Measurements from ENCODE around the gene TXNRD1.
"Not testable (repeated sequence)": the region's sequence is repeated elsewhere in the genome, so short reads cannot be mapped to it uniquely, and the experiment has no call there.

The TXNRD1 gene

DNA sequence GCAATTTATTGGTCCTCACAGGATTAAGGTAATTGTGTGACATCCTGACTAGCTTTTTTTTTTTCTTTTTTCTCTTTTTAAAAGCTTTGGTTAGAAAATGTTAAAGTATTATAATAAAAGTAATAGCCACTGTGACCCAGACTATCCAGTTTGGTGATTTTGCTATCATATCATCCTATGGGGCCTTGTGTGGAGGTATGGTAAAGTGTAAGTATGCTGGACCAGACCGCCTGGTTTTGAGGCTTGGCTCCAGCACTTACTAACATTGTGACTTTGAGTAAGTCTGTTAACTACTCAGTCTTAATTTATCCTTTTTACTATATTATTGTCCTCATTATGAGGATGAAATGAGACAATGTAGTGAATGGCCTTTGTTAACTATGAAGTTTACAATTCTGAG is 103.4 kb downstream of the TXNRD1 start:
- Histone ChIP-seq H3K79me2 (peaks cover under 1% of the 10 kb centered on the region), H3K27ac (no peak overlapping the region), H3K9me3 (ENCODE audit: control insufficient read depth, low read length) (no peaks in the 10 kb centered on the region), H3K36me3 (ENCODE audit: control insufficient read depth, insufficient read depth, low read length) (no peaks in the 10 kb centered on the region), H2AFZ (no peak overlapping the region), H3K4me3 (ENCODE audit: low read depth, low read length) (no peak overlapping the region), H3K27me3 (ENCODE audit: control insufficient read depth, insufficient read depth, low read length) (no peaks in the 10 kb centered on the region), H3K4me2 (ENCODE audit: low read length) (no peak overlapping the region), H3K4me1 (no peaks in the 10 kb centered on the region), H3K9ac (no peak overlapping the region)
- TF ChIP-seq, protein P1, sequence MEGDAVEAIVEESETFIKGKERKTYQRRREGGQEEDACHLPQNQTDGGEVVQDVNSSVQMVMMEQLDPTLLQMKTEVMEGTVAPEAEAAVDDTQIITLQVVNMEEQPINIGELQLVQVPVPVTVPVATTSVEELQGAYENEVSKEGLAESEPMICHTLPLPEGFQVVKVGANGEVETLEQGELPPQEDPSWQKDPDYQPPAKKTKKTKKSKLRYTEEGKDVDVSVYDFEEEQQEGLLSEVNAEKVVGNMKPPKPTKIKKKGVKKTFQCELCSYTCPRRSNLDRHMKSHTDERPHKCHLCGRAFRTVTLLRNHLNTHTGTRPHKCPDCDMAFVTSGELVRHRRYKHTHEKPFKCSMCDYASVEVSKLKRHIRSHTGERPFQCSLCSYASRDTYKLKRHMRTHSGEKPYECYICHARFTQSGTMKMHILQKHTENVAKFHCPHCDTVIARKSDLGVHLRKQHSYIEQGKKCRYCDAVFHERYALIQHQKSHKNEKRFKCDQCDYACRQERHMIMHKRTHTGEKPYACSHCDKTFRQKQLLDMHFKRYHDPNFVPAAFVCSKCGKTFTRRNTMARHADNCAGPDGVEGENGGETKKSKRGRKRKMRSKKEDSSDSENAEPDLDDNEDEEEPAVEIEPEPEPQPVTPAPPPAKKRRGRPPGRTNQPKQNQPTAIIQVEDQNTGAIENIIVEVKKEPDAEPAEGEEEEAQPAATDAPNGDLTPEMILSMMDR (IDR thresholded peaks at IDR 0.05) = no peak

DNA sequence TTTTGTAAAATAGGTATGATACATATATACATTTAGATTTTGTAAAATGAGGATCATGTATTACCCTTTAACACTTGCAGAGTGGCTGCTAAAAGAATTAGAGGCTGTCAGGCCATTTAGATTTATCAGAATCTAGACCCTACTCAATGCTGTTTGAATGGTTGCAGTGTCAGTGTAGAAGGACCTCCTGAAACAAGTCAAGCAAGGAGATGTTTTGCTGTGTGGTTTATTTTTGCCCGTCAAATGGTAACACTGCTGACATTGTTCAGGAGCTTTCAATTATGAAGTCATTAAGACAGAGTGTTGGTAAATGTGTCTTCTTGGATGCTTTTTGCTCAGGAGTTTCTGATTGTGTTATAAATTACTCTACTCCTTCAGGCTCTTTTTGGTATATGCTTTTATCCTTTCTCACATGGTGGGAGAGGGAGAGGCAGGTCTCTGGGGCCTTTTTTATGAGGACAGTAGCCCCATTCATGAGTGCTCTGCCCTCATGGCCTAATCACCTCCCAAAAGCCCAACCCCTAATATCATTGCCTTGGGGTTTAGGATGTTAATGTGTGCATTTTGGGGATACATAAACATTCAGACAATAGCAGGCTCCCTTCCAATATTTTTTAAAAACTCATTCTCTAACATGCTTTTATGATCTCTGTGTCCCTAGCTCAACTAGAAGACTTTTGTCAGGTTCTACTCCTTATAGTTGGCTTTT is 104.5 kb downstream of the TXNRD1 start:
- Histone ChIP-seq H3K4me1 (no peaks in the 10 kb centered on the region), H3K79me2 (no peaks in the 10 kb centered on the region), H3K4me3 (ENCODE audit: low read depth, low read length) (no peak overlapping the region), H3K27me3 (ENCODE audit: control insufficient read depth, insufficient read depth, low read length) (no peaks in the 10 kb centered on the region), H3K27ac (no peak overlapping the region), H3K9me3 (ENCODE audit: control insufficient read depth, low read length) (no peaks in the 10 kb centered on the region), H3K9ac (no peak overlapping the region), H2AFZ (no peak overlapping the region), H3K4me2 (ENCODE audit: low read length) (no peak overlapping the region), H3K36me3 (ENCODE audit: control insufficient read depth, insufficient read depth, low read length) (no peaks in the 10 kb centered on the region)
- TF ChIP-seq, protein P1 (IDR thresholded peaks at IDR 0.05) = no peak

DNA sequence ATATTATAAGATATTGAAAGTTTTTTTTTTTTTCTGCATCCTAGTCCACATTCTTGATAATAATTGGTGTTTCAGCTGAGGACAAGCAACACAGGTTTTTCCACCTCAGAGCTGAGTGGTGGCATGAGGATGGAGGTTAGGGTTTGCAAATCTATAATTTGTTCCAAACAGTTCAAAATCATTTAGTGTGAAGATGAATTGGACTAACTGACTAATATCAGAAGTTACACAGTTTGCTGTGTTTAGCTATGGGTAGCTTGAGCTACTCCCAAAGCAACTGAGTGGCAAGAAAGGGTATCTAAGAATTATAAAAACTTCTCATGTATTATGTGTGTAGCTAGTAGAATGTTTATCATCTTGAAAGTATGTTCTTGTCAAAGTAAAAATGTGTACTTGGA is 105.0 kb downstream of the TXNRD1 start:
- Histone ChIP-seq H3K36me3 (ENCODE audit: control insufficient read depth, insufficient read depth, low read length) (no peaks in the 10 kb centered on the region), H3K27ac (no peak overlapping the region)

DNA sequence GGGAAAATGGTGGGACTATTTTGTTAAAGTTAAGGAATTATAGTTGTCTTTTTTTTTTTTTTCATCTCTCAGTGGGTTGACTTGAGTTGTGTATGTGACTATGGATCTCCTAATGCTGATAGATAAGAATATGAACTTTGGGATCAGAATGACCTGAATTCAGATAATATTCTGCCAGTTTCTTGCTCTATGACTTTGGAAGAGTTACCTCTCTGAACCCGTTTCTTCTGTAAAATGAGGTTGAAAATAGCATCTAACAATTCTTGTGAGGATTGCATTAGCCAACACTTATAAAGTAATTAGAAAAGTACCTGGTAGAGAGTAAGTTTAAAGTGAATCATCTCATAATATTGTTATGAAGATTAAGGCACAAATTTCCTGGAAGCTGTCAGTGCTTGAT is 106.4 kb downstream of the TXNRD1 start:
- no peaks in the 10 kb centered on the region for H3K36me3 ChIP-seq (ENCODE audit: control insufficient read depth, insufficient read depth, low read length)
- TF ChIP-seq, protein P1 (IDR thresholded peaks at IDR 0.05) = no peak

More for the DNA sequence above, 105.0 kb downstream of the TXNRD1 start:
- H3K79me2 ChIP-seq = no peaks in the 10 kb centered on the region
- H2AFZ ChIP-seq = no peak overlapping the region
- H3K4me1 ChIP-seq = no peaks in the 10 kb centered on the region
- no peak overlapping the region for H3K4me2 ChIP-seq (ENCODE audit: low read length)
- TF ChIP-seq, protein P1 (IDR thresholded peaks at IDR 0.05) = no peak
- H3K4me3 ChIP-seq (ENCODE audit: low read depth, low read length) = no peak overlapping the region
- H3K9me3 ChIP-seq (ENCODE audit: control insufficient read depth, low read length) = no peaks in the 10 kb centered on the region
- H3K27me3 ChIP-seq (ENCODE audit: control insufficient read depth, insufficient read depth, low read length) = no peaks in the 10 kb centered on the region
- H3K9ac ChIP-seq = no peak overlapping the region

DNA sequence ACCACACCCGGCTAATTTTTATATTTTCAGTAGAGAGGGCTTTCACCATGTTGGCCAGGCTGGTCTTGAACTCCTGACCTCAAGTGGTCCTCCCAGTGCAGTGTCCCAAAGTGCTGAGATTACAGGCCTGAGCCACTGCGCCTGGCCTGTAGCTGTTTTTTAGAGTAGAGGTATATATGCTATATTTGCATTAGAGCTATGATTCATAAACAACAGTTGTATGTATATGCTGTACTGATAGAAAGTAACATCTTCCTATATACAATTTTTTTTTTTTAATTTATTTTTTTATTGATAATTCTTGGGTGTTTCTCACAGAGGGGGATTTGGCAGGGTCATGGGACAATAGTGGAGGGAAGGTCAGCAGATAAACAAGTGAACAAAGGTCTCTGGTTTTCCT is 107.0 kb downstream of the TXNRD1 start:
- H3K4me1 ChIP-seq; H3K79me2 ChIP-seq; H3K36me3 ChIP-seq (ENCODE audit: control insufficient read depth, insufficient read depth, low read length); H3K27ac ChIP-seq; H3K9ac ChIP-seq; H3K4me2 ChIP-seq (ENCODE audit: low read length); H2AFZ ChIP-seq; H3K27me3 ChIP-seq (ENCODE audit: control insufficient read depth, insufficient read depth, low read length); H3K9me3 ChIP-seq (ENCODE audit: control insufficient read depth, low read length); H3K4me3 ChIP-seq (ENCODE audit: low read depth, low read length): not testable (repeated sequence)

More for the DNA sequence above, 106.4 kb downstream of the TXNRD1 start:
- Histone ChIP-seq H2AFZ (no peak overlapping the region), H3K79me2 (no peaks in the 10 kb centered on the region), H3K27me3 (ENCODE audit: control insufficient read depth, insufficient read depth, low read length) (no peaks in the 10 kb centered on the region), H3K27ac (no peak overlapping the region), H3K9me3 (ENCODE audit: control insufficient read depth, low read length) (no peaks in the 10 kb centered on the region), H3K4me3 (ENCODE audit: low read depth, low read length) (no peak overlapping the region), H3K4me2 (ENCODE audit: low read length) (no peak overlapping the region), H3K9ac (no peak overlapping the region), H3K4me1 (no peaks in the 10 kb centered on the region)

Data from parathyroid adenoma (tissue), 2 donors.